ENCODE data around the gene DLX6.

DLX6 gene

DNA sequence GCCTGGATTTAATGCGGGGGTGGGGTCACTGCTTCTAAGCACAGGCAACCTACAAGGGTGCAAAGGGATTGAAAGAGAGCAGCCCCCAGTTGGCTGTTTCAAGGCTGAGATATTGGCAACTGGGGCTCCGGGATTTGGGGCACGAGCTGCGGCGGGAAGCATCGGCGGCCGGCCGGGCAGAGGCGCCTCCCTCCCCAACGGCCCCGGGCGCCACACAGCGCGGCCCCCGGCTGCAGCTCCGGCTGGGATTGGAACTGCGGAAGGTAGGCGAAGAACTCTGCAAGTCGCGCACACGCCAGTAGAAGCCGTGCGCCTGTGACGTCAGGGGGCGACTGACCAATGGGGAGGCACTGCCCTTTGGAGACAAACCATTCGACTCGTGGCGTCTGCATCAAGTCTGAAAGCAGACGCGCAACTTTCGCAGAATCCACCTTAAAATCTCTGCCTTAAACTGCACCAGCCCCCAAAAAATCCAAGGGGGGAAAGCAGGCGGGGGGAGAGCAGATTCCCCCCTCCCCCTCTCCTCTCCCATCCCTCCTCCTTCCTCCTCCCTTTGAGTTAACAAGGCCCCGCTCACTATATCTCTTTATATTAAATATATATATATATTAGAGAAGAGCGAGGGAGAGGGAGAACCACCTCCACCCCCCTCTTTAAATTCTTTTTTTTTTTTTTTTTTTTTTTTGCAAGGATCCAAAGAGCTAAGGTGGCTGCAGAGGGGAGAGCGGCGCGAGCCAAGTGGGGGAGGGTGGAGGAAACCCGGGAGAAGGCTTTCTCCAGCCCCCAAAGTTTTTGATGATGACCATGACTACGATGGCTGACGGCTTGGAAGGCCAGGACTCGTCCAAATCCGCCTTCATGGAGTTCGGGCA is at the start of gene DLX6:
Gene DLX6, plus strand, starts transcription at position 371 of the 872 bp plus-strand sequence. Its CDS starts 425 bp downstream, at position 796.
- in situ Hi-C loops (cut with HindIII; ENCODE audit: low sequenced_read_pairs): no loop called here

GRCh38 chr7:96959135-96959534 is 46.2 kb upstream of the DLX6 start:
- in situ Hi-C loops (cut with HindIII; ENCODE audit: low sequenced_read_pairs): no loop called here

DNA sequence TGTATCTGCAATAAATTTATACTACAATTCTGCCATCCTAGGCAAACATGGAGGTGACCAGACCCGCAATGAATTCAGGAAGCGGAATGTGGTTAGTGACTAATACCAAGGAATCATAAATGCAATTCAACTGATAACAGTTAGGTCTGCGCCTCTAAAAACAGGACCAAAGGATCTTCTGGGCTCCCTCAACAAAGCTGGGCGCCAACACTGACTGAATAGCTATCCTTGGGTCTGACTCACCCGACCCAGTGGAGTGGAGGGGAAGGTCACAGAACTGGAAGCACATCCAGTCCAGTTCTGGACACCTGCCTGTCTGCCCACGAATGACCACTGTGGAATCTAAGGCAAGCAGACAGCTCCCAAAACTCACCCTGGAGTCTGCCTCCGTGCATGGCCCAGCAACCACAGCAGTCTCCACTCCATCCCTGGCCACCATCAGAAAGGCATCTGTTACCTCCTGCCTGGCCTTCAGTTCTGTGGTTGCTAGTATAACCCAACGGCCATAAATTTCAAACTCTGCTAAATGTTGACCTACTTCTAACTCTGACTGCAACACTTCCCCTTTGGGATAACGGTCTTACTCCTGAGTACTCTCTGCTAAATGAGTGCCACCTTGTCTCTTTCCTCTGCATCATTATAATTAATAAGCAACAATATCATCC is 43.0 kb upstream of the DLX6 start:
- in situ Hi-C loops (cut with HindIII; ENCODE audit: low sequenced_read_pairs): no loop called here

DNA sequence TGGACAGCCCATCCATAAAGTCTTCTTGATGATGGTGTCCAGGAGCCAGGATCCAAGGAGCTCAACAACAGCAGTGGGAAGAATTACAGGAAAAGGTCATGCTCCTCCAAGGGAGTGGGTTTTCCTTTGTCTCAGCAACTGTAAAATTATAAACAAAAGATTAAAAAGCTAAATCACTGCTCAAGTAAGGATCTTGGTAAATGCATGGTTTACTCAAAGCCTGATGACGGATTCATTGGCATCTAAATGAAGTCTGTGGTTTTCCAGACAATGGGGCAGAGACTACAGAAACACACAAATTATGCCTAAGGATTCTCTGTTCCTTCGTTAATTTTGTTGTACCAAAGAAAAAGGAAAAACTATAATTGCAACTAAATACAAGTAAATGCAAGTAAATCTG is 36.4 kb upstream of the DLX6 start:
- in situ Hi-C loops (cut with HindIII; ENCODE audit: low sequenced_read_pairs): no loop called here

GRCh38 chr7:96970739-96971138 is 34.6 kb upstream of the DLX6 start:
- in situ Hi-C loops (cut with HindIII; ENCODE audit: low sequenced_read_pairs): no loop called here

DNA sequence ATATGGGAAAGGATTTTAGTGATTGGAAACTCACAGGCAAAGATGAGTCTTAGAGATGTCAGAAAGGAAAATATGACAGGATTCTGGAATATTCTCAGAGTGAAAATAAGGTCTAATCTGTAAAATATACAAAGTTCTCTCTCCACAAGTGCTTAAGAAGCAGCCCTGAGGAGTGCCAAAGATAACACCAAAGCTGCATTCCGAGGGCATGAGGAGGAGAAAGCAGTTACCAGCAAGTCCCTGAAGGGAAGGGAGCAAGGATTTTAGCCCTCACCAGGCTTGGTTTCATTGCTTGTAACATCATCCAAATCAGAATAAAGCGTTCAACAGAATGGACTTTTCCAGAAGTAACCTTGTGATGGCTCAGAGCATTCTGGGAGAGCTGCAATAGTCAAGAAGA is 31.4 kb upstream of the DLX6 start:
- in situ Hi-C loops (cut with HindIII; ENCODE audit: low sequenced_read_pairs): no loop called here

- in situ Hi-C loops (cut with HindIII; ENCODE audit: low sequenced_read_pairs): no loop called here
These were observed 29.2 kb upstream of the DLX6 start for GRCh38 chr7:96976106-96976505.

GRCh38 chr7:96977445-96977844 is 27.9 kb upstream of the DLX6 start:
- in situ Hi-C loops (cut with HindIII; ENCODE audit: low sequenced_read_pairs): no loop called here

- in situ Hi-C loops (cut with HindIII; ENCODE audit: low sequenced_read_pairs): no loop called here
These were observed 25.6 kb upstream of the DLX6 start for GRCh38 chr7:96979551-96980276.

- in situ Hi-C loops (cut with HindIII; ENCODE audit: low sequenced_read_pairs): no loop called here
These were observed 22.8 kb upstream of the DLX6 start for GRCh38 chr7:96982586-96982985.

DNA sequence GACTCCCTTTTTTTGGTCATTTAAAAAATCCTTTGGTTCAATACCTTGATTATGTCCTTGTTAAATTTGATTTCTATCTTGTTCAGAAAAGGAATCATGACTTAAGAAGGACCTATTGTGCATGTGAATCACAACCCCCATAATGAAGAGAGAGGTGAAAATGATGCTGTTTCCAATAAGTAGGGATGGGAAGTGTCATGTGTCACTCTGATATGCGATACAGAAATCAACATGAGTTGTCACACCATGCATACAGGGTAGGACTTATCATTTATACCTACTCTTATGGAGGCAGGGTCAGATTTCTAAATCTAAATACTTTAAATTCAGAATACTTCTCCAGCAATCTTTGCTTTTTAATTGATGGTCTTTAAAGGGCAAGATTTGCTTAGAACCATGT is 19.4 kb upstream of the DLX6 start:
- in situ Hi-C loops (cut with HindIII; ENCODE audit: low sequenced_read_pairs): no loop called here

DNA sequence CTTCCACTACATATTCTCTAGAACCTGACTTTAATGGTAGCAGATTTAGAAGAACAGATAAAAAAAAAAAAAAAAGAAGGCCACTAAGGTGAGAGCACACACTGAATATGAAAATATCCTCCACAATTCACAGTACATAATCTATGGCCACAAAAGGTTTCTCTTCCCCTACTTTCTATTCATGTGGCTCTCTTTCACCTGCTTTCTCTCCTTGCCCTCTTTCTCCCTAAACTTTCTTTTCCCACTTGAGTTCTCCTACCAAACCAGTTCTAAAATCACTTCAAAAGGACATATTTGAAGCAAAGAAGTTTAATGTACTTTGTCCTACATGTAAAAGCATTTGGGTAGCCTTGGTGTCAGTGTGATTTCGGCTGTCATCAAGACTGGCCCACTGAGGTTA is 18.5 kb upstream of the DLX6 start:
- in situ Hi-C loops (cut with HindIII; ENCODE audit: low sequenced_read_pairs): no loop called here

GRCh38 chr7:96987719-96988118 is 17.6 kb upstream of the DLX6 start:
- in situ Hi-C loops (cut with HindIII; ENCODE audit: low sequenced_read_pairs): no loop called here

GRCh38 chr7:96989241-96989858 is 16.0 kb upstream of the DLX6 start:
- in situ Hi-C loops (cut with HindIII; ENCODE audit: low sequenced_read_pairs): no loop called here

- in situ Hi-C loops (cut with HindIII; ENCODE audit: low sequenced_read_pairs): no loop called here
These were observed 15.5 kb upstream of the DLX6 start for GRCh38 chr7:96989859-96990317.

DNA sequence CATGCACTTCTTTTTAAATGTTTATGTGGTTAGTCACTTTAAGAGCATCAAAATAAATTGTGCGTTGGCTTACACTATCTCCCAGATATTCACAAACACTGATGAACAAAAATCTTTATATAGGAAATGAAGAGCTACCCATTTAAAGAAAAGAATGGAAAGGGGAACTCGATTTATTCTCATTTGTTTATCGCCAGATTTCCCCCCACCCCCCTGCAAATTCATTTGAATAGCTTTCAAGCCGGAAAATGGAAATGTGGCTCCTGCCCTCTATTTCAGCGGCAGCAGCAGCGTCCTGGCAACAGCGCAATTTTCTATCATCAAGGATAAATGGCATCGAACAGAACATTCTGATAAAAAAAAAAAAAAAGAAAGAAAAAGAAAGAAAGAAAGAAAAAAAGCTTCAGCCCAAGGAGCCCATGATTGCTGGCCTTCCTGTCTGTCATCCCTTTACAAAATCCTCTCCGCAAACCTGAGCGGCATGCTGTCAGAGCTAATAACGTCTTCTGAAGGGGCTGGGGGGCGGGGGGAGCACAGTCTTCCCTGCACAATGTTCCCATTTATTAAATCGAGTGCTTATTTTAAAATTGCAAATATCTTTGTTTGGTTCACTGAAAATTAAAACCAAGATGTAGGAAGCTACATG is 13.7 kb upstream of the DLX6 start:
- in situ Hi-C loops (cut with HindIII; ENCODE audit: low sequenced_read_pairs): no loop called here

GRCh38 chr7:96992192-96993005 is 13.0 kb upstream of the DLX6 start:
- in situ Hi-C loops (cut with HindIII; ENCODE audit: low sequenced_read_pairs): no loop called here

- in situ Hi-C loops (cut with HindIII; ENCODE audit: low sequenced_read_pairs): no loop called here
These were observed 12.1 kb upstream of the DLX6 start for GRCh38 chr7:96993094-96993865.

- in situ Hi-C loops (cut with HindIII; ENCODE audit: low sequenced_read_pairs): no loop called here
These were observed 11.4 kb upstream of the DLX6 start for GRCh38 chr7:96993980-96994379.
